Measurements from ENCODE around the gene COBL. TPM values are rescaled to one million over a fixed set of nuclear protein-coding genes. Genes with fewer than 3 reads are reported as not detected.

The COBL gene
- total RNA-seq, 1 experiment from 2014 or later, result 52.3 TPM

- Mint-ChIP-seq H3K36me3 (ENCODE audit: insufficient read depth in 1 of 3, low read depth in 3 of 3) (no peaks in the 10 kb centered on the region), H3K27me3 (ENCODE audit: low read depth) (no peaks in the 10 kb centered on the region; the same call in 1 of the 2 replicates), H3K27ac (no peak overlapping the region; a peak in 1 of 7 replicates), H3K4me1 (peaks cover 12 to 25% of the 10 kb centered on the region in 2 experiments), H3K4me3 (no peak overlapping the region), H3K9me3 (no peaks in the 10 kb centered on the region)
- no peaks in the 10 kb centered on the region for H4K20me1 ChIP-seq (ENCODE audit: control insufficient read depth, insufficient read depth, insufficient read length)
- H4K8ac ChIP-seq (replicated peaks; ENCODE audit: insufficient read length, low read depth, low read length), result no peak overlapping the region
- H3K27me3 ChIP-seq (ENCODE audit: insufficient read depth, low read length), result no peaks in the 10 kb centered on the region
- H3K27ac ChIP-seq (ENCODE audit: insufficient read length, low read depth, low read length), result no peak overlapping the region
- H3K4ac ChIP-seq (ENCODE audit: low read depth, low read length), result no peak overlapping the region
- H3K23me2 ChIP-seq (ENCODE audit: insufficient read length, low read depth, low read length, poor library complexity, severe bottlenecking), result no peaks in the 10 kb centered on the region
- H2BK15ac ChIP-seq (ENCODE audit: low read depth, low read length), result no peak overlapping the region
- no peak overlapping the region for H3K4me2 ChIP-seq (ENCODE audit: insufficient read depth, insufficient read length, low read length)
- no peak overlapping the region for H3K56ac ChIP-seq (ENCODE audit: insufficient read length, low read depth, low read length)
- TF ChIP-seq, protein P1, sequence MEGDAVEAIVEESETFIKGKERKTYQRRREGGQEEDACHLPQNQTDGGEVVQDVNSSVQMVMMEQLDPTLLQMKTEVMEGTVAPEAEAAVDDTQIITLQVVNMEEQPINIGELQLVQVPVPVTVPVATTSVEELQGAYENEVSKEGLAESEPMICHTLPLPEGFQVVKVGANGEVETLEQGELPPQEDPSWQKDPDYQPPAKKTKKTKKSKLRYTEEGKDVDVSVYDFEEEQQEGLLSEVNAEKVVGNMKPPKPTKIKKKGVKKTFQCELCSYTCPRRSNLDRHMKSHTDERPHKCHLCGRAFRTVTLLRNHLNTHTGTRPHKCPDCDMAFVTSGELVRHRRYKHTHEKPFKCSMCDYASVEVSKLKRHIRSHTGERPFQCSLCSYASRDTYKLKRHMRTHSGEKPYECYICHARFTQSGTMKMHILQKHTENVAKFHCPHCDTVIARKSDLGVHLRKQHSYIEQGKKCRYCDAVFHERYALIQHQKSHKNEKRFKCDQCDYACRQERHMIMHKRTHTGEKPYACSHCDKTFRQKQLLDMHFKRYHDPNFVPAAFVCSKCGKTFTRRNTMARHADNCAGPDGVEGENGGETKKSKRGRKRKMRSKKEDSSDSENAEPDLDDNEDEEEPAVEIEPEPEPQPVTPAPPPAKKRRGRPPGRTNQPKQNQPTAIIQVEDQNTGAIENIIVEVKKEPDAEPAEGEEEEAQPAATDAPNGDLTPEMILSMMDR (conservative IDR thresholded peaks at IDR 0.05), result no peak
- no peaks in the 10 kb centered on the region for H3K4me1 ChIP-seq (ENCODE audit: insufficient read depth, low read length)
- H2AK5ac ChIP-seq (ENCODE audit: insufficient read length, low read length), result no peak overlapping the region
- no peak overlapping the region for H3K14ac ChIP-seq (ENCODE audit: insufficient read depth, low read length)
- DNase-seq, result no peak
- no peak overlapping the region for H2BK120ac ChIP-seq (ENCODE audit: low read depth, low read length, poor library complexity, severe bottlenecking)
- no peak overlapping the region for H3K9ac ChIP-seq (ENCODE audit: extremely low read depth, insufficient read length, low read length)
- no CpG with 5 or more reads among the region's 3 CpGs for WGBS (ENCODE audit: extremely low coverage, insufficient read length, low lambda C conversion rate)
- no peak overlapping the region for H2BK20ac ChIP-seq (ENCODE audit: low read depth, low read length, poor library complexity, severe bottlenecking)
- no peaks in the 10 kb centered on the region for H3K9me3 ChIP-seq (ENCODE audit: control insufficient read depth, low read depth, low read length)
- H4K5ac ChIP-seq (ENCODE audit: insufficient read length, low read depth, low read length), result no peak overlapping the region
- no peak overlapping the region for H3K18ac ChIP-seq (ENCODE audit: insufficient read length, low read depth, low read length)
- H3T11ph ChIP-seq (ENCODE audit: low read length), result no peak overlapping the region
- H2BK5ac ChIP-seq (ENCODE audit: insufficient read length, low read length), result no peak overlapping the region
- H2AFZ ChIP-seq (ENCODE audit: low read length), result no peak overlapping the region
- H3K23ac ChIP-seq (ENCODE audit: insufficient read length, low read depth, low read length), result no peak overlapping the region
- no peak overlapping the region for H4K91ac ChIP-seq (ENCODE audit: insufficient read length, low read depth, low read length)
- peaks cover 5% of the 10 kb centered on the region for H3K79me1 ChIP-seq (ENCODE audit: insufficient read depth, low read depth, low read length, poor library complexity, severe bottlenecking)
- peaks cover 3% of the 10 kb centered on the region; the same call in 1 of the 2 replicates for H3K79me2 ChIP-seq (ENCODE audit: insufficient read depth, low read length)
- H2BK12ac ChIP-seq (ENCODE audit: insufficient read length, low read depth, low read length), result no peak overlapping the region
Observed at GRCh38 chr7:51249991-51250390, 66.6 kb downstream of the COBL start.

Measured in H9 (cell line).